K562 (cell line): ENCODE results near the gene GABRD. TPM values are rescaled to one million over a fixed set of nuclear protein-coding genes. Genes with fewer than 3 reads are reported as not detected.

Experiments
- DNMT1 ChIP-seq: fragments of 450-650 bp; IDR thresholded peaks from 2 replicates; pipeline ENCODE4 v1.6.1; 2016; ENCODE audit warnings: antibody characterized with exemption, mild to moderate bottlenecking
- FOXM1 ChIP-seq, 2 experiments: fragments of 450-650 bp in 1 of 2; sonication (generic) in 1 of 2; formaldehyde crosslinking in 1 of 2; IDR thresholded peaks; 2 replicates each; pipeline versions ENCODE4 v1.6.1 to v1.9.0; 2017 to 2022; ENCODE audit warnings: low read depth in 2 of 2, mild to moderate bottlenecking in 2 of 2, missing genetic modification reagents in 1 of 2, moderate library complexity in 1 of 2
- HDAC8 ChIP-seq: fragments of 450-650 bp; IDR thresholded peaks from 2 replicates; pipeline ENCODE4 v1.6.1; 2016; ENCODE audit warnings: mild to moderate bottlenecking, missing genetic modification characterization, moderate library complexity, missing compliant biosample characterization
- HMG20A ChIP-seq: fragments of 450-650 bp; formaldehyde crosslinking; conservative IDR thresholded peaks from 2 replicates; pipeline ENCODE4 v1.4.0; 2020; ENCODE audit warnings: mild to moderate bottlenecking, mixed read lengths
- ILF3 ChIP-seq: fragments of 450-650 bp; IDR thresholded peaks from 2 replicates; pipeline ENCODE4 v1.6.1; 2018; ENCODE audit warnings: antibody characterized with exemption, mild to moderate bottlenecking, moderate library complexity, borderline replicate concordance
- MYC ChIP-seq, 2 experiments: fragments of 250-450 bp in 1 of 2; sonication (Bioruptor Pico) in 1 of 2; IDR thresholded peaks; 2 replicates each; pipeline versions ENCODE4 v1.5.1 to v1.6.1; 2012 to 2021; ENCODE audit warnings: low read depth in 2 of 2, borderline replicate concordance in 1 of 2, improper control_type of control experiment in 1 of 2, low read length in 1 of 2, mild to moderate bottlenecking in 1 of 2, moderate library complexity in 1 of 2
- POU5F1 ChIP-seq: fragments of 150-350 bp; IDR thresholded peaks from 2 replicates; pipeline ENCODE4 v1.6.1; 2014; ENCODE audit warnings: borderline replicate concordance, low read length, low read depth, mild to moderate bottlenecking; ENCODE audit not compliant: partially characterized antibody
- PTBP1 ChIP-seq: fragments of 200-400 bp; formaldehyde crosslinking; IDR thresholded peaks from 2 replicates; pipeline ENCODE4 v1.6.1; 2017; ENCODE audit warnings: low read depth, low read length
- SMARCB1 ChIP-seq: IDR thresholded peaks from 2 replicates; pipeline ENCODE4 v1.6.1; 2011; ENCODE audit warnings: improper control_type of control experiment, low read depth; ENCODE audit not compliant: insufficient read length
- SOX6 ChIP-seq: fragments of 450-650 bp; IDR thresholded peaks from 2 replicates; pipeline ENCODE4 v1.6.1; 2014; ENCODE audit warnings: mild to moderate bottlenecking
- TGIF2 ChIP-seq: sonication (generic); formaldehyde crosslinking; IDR thresholded peaks from 2 replicates; pipeline ENCODE4 v1.8.1; 2022; ENCODE audit warnings: mild to moderate bottlenecking, missing genetic modification reagents, moderate library complexity
- ZNF778 ChIP-seq: fragments of 450-650 bp; formaldehyde crosslinking; IDR thresholded peaks from 2 replicates; pipeline ENCODE4 v1.4.0; 2020; ENCODE audit warnings: mild to moderate bottlenecking, moderate library complexity
- polyA plus RNA-seq, 8 experiments: library from polyadenylated mRNA; depleted of rRNA in 4 of 8; stranded (reverse) in 5 of 8; unstranded in 3 of 8; fragments of >200 nt; fragmentation: Nextera tagmentation in 2 of 8; fragmentation: Illumina TruSeq in 1 of 8; extraction: Ambion mirVana in 2 of 8; extraction: Trizol in 1 of 8; gene quantifications; 2 replicates each; pipeline versions ENCODE4 v1.2.1 to v1.2.3, GENCODE V29; 2011 to 2014; ENCODE audit warnings: inconsistent platforms in 1 of 8, missing spikeins in 1 of 8
- total RNA-seq, 7 experiments: library from RNA; depleted of rRNA in 6 of 7; stranded (reverse); fragments of >200 nt in 6 of 7; fragmentation: Illumina TruSeq in 2 of 7; extraction: Trizol in 2 of 7; gene quantifications; 2 replicates each; pipeline versions ENCODE4 v1.2.1 to v1.2.3, GENCODE V29; 2011 to 2021; ENCODE audit warnings: low replicate concordance in 1 of 7
- TF ChIP-seq, protein P1 (sequence below): fragments of 450-650 bp; IDR thresholded peaks from 2 replicates; pipeline ENCODE4 v1.6.1; 2016; ENCODE audit warnings: missing biosample characterization, missing genetic modification characterization
- TF ChIP-seq, protein P2 (sequence below): fragments of 200-400 bp; formaldehyde crosslinking; IDR thresholded peaks from 2 replicates; pipeline ENCODE4 v1.6.1; 2017; ENCODE audit warnings: mild to moderate bottlenecking, low read depth, low read length, moderate library complexity
- TF ChIP-seq, protein P3 (sequence below): IDR thresholded peaks from 2 replicates; pipeline ENCODE4 v1.6.1; 2011; ENCODE audit warnings: borderline replicate concordance, low read depth, mild to moderate bottlenecking, moderate library complexity, low read length; ENCODE audit not compliant: insufficient read depth, poor library complexity, severe bottlenecking
- TF ChIP-seq, protein P4 (sequence below): sonication (generic); formaldehyde crosslinking; IDR thresholded peaks from 2 replicates; pipeline ENCODE4 v1.8.0; 2022; ENCODE audit warnings: mild to moderate bottlenecking, missing genetic modification reagents
- TF ChIP-seq, protein P5 (sequence below): sonication (generic); formaldehyde crosslinking; IDR thresholded peaks from 2 replicates; pipeline ENCODE4 v1.8.1; 2023; ENCODE audit warnings: mild to moderate bottlenecking, missing genetic modification reagents
- TF ChIP-seq, protein P6 (sequence below): sonication (generic); formaldehyde crosslinking; IDR thresholded peaks from 2 replicates; pipeline ENCODE4 v1.9.0; 2022; ENCODE audit warnings: mild to moderate bottlenecking, missing genetic modification reagents

The GABRD gene
- total and polyA plus RNA-seq, 9 of the 15 experiments (the other 6 are each of a cell fraction or from before 2014, with no cell fraction given) = 0.07 TPM; not detected in 8

DNA sequence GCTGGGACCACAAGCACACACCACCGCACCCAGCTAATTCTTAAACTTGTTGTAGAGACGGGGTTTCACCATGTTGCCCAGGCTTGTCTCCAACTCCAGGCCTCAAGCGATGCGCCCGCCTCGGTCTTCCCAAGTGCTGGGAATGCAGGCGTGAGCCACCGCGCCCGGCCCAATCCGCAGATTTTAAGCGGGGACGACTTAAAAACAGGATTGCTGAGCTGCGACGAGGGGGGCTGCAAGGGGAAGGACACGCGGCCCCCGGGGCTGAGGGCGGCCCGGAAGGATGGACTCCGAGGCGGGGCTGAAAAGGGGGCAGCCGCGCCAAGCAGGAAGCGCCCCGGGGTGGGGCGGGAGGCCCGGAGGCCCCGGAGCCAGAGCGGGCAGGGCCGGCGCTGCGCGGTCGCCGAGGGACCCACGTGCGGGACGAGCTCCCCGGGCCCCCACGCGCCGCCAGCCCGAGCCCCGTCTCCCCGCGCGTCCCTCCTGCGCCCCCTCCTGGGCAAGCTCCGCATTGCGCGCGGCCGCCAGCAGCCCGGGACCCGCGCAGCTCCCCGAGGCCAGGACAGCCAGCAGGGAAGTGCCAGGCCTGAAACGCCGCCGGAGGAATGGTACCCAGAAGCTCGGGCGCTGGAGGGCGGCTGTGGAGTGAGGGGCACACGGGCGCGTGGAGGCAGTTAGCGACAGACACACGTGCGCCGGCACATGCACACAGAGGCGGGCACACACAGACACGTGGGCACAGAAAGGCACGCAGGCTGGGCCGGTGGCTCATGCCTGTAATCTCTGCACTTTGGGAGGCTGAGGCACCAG is 25.6 kb downstream of the GABRD start (continued):
- TF ChIP-seq, protein P1, sequence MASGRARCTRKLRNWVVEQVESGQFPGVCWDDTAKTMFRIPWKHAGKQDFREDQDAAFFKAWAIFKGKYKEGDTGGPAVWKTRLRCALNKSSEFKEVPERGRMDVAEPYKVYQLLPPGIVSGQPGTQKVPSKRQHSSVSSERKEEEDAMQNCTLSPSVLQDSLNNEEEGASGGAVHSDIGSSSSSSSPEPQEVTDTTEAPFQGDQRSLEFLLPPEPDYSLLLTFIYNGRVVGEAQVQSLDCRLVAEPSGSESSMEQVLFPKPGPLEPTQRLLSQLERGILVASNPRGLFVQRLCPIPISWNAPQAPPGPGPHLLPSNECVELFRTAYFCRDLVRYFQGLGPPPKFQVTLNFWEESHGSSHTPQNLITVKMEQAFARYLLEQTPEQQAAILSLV (tag) = no peak
- TF ChIP-seq, protein P2, sequence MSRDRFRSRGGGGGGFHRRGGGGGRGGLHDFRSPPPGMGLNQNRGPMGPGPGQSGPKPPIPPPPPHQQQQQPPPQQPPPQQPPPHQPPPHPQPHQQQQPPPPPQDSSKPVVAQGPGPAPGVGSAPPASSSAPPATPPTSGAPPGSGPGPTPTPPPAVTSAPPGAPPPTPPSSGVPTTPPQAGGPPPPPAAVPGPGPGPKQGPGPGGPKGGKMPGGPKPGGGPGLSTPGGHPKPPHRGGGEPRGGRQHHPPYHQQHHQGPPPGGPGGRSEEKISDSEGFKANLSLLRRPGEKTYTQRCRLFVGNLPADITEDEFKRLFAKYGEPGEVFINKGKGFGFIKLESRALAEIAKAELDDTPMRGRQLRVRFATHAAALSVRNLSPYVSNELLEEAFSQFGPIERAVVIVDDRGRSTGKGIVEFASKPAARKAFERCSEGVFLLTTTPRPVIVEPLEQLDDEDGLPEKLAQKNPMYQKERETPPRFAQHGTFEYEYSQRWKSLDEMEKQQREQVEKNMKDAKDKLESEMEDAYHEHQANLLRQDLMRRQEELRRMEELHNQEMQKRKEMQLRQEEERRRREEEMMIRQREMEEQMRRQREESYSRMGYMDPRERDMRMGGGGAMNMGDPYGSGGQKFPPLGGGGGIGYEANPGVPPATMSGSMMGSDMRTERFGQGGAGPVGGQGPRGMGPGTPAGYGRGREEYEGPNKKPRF = no peak
- TF ChIP-seq HMG20A (no peak), POU5F1 (no peak), SOX6 (no peak), DNMT1 (no peak), MYC (IDR thresholded peaks at IDR 0.05; ENCODE audit: low read depth, low read length) (peak; percentile 66), MYC (CRISPR knock-in tag; IDR thresholded peaks at IDR 0.05; ENCODE audit: borderline replicate concordance, low read depth) (no peak), PTBP1 (no peak), FOXM1 (IDR thresholded peaks at IDR 0.05; ENCODE audit: low read depth) (no peak), FOXM1 (CRISPR knock-in tag; IDR thresholded peaks at IDR 0.05; ENCODE audit: low read depth) (no peak), ZNF778 (CRISPR knock-in tag) (no peak), SMARCB1 (no peak), HDAC8 (tag) (no peak), TGIF2 (CRISPR knock-in tag) (no peak), ILF3 (no peak)
- TF ChIP-seq, protein P3, sequence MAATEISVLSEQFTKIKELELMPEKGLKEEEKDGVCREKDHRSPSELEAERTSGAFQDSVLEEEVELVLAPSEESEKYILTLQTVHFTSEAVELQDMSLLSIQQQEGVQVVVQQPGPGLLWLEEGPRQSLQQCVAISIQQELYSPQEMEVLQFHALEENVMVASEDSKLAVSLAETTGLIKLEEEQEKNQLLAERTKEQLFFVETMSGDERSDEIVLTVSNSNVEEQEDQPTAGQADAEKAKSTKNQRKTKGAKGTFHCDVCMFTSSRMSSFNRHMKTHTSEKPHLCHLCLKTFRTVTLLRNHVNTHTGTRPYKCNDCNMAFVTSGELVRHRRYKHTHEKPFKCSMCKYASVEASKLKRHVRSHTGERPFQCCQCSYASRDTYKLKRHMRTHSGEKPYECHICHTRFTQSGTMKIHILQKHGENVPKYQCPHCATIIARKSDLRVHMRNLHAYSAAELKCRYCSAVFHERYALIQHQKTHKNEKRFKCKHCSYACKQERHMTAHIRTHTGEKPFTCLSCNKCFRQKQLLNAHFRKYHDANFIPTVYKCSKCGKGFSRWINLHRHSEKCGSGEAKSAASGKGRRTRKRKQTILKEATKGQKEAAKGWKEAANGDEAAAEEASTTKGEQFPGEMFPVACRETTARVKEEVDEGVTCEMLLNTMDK = peak; percentile 28
- TF ChIP-seq, protein P4, sequence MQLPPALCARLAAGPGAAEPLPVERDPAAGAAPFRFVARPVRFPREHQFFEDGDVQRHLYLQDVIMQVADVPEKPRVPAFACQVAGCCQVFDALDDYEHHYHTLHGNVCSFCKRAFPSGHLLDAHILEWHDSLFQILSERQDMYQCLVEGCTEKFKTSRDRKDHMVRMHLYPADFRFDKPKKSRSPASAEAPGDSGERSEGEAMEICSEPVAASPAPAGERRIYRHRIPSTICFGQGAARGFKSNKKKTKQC (CRISPR knock-in tag) = no peak
- TF ChIP-seq, protein P5, sequence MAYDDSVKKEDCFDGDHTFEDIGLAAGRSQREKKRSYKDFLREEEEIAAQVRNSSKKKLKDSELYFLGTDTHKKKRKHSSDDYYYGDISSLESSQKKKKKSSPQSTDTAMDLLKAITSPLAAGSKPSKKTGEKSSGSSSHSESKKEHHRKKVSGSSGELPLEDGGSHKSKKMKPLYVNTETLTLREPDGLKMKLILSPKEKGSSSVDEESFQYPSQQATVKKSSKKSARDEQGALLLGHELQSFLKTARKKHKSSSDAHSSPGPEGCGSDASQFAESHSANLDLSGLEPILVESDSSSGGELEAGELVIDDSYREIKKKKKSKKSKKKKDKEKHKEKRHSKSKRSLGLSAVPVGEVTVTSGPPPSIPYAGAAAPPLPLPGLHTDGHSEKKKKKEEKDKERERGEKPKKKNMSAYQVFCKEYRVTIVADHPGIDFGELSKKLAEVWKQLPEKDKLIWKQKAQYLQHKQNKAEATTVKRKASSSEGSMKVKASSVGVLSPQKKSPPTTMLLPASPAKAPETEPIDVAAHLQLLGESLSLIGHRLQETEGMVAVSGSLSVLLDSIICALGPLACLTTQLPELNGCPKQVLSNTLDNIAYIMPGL (CRISPR knock-in tag) = 0 out of 2 replicates have a peak, but pooled peaks have one; percentile 47
- TF ChIP-seq, protein P6, sequence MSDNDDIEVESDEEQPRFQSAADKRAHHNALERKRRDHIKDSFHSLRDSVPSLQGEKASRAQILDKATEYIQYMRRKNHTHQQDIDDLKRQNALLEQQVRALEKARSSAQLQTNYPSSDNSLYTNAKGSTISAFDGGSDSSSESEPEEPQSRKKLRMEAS (CRISPR knock-in tag) = peak; percentile 38
